Pancreas (tissue), 10 donors: ENCODE measurements around the gene SPAG16. TPM values are rescaled to one million over a fixed set of nuclear protein-coding genes. Genes with fewer than 3 reads are reported as not detected.

ENCODE experiments used
- ATAC-seq, 4 donors: fragments of 200-7000 bp; cut with Tn5 transposase; one replicate each; pipeline versions ENCODE4 v1.8.0 to v1.9.1; 2020; ENCODE audit warnings: mild to moderate bottlenecking in 4 of 4, moderate library complexity in 4 of 4
- DNase-seq, 6 donors: peaks; one replicate each; pipeline ENCODE4 v3.0.0-alpha.2; 2020
- FAIRE-seq: peaks from 2 replicates; lab custom pipeline; 2012; peaks lifted over from hg19 to GRCh38; lab: Jason Lieb, UNC
- H3K27ac ChIP-seq, 4 donors: fragments of 200-600 bp; sonication (generic); 1 replicate in 3 of 4; 2 replicates in 1 of 4; pipeline versions ENCODE4 v1.5.0 to v1.8.0; 2020
- H3K27me3 ChIP-seq, 4 donors: fragments of 200-600 bp; one replicate each; pipeline ENCODE4 v1.8.0; 2021
- H3K36me3 ChIP-seq, 3 donors: fragments of 200-600 bp; sonication (generic) in 1 of 3; one replicate each; pipeline versions ENCODE4 v1.5.0 to v1.8.0; 2020 to 2021
- H3K4me1 ChIP-seq, 3 donors: fragments of 200-600 bp; one replicate each; pipeline ENCODE4 v1.8.0; 2021
- H3K4me3 ChIP-seq, 4 donors: fragments of 200-600 bp; sonication (generic) in 2 of 4; one replicate each; pipeline versions ENCODE4 v1.5.0 to v1.8.0; 2020 to 2021
- H3K9me3 ChIP-seq, 4 donors: fragments of 200-600 bp; one replicate each; pipeline ENCODE4 v1.8.0; 2021
- WGBS, 2 donors: extraction: QIAGEN DNeasy Blood & Tissue Kit; methylation state at CpG; one replicate each; pipeline ENCODE4 v1.1.7; 2013; 5-methylcytosine and 5-hydroxymethylcytosine counted together
- intact Hi-C, 3 donors: fragments of 100-400 bp; cut with DNase I; formaldehyde crosslinking; loops; one replicate each; pipeline versions ENCODE4 v1.11.1 to v1.14.2; 2022
- microRNA-seq, 2 donors: library from miRNA; unstranded; fragments of <30 nt; microRNA quantifications; one replicate each; pipeline versions ENCODE4 to v1.1.0, GENCODE V29; 2019 to 2020
- polyA plus RNA-seq, 2 donors: library from polyadenylated mRNA; stranded (reverse); fragments of 200-250 nt; gene quantifications; one replicate each; pipeline ENCODE4 v1.2.3, GENCODE V29; 2013
- total RNA-seq, 6 donors: library from RNA; stranded (reverse); fragmentation: NEBNext Ultra II Directional in 4 of 6; extraction: Animal tissue kit (Norgen Biotek cat#: 25700) in 4 of 6; gene quantifications; one replicate each; pipeline versions ENCODE4 v1.2.1 to v1.2.4, GENCODE V29; 2021 to 2023
- TF ChIP-seq, protein P1 (sequence below), 4 donors: fragments of 200-600 bp; sonication (generic) in 3 of 4; IDR thresholded peaks; one replicate each; pipeline versions ENCODE4 v1.5.0 to v1.8.0; 2021; ENCODE audit warnings: antibody characterized with exemption in 4 of 4
- donor health status: healthy with polysubstance abuse.
- donor health status: DM: no; HTN: no; CAD: no; lungs with moderate emphysema.
- donor health status: DM: no; HTN: no; CAD: no.
- donor health status: control.
- donor health status: control.
- donor health status: Bipolar disorder and iron deficiency.
- donor health status: DM: yes; HTN: yes; CAD: no.
- donor health status: DM: no; HTN: no; CAD: no.
- donor health status: DM: no; HTN: no; CAD: no.
- donor health status: DM: yes; HTN: yes; CAD: no.

The SPAG16 gene
- total and polyA plus RNA-seq, 8 donors: 9.7 to 25.7 (median 11.7) TPM

DNA sequence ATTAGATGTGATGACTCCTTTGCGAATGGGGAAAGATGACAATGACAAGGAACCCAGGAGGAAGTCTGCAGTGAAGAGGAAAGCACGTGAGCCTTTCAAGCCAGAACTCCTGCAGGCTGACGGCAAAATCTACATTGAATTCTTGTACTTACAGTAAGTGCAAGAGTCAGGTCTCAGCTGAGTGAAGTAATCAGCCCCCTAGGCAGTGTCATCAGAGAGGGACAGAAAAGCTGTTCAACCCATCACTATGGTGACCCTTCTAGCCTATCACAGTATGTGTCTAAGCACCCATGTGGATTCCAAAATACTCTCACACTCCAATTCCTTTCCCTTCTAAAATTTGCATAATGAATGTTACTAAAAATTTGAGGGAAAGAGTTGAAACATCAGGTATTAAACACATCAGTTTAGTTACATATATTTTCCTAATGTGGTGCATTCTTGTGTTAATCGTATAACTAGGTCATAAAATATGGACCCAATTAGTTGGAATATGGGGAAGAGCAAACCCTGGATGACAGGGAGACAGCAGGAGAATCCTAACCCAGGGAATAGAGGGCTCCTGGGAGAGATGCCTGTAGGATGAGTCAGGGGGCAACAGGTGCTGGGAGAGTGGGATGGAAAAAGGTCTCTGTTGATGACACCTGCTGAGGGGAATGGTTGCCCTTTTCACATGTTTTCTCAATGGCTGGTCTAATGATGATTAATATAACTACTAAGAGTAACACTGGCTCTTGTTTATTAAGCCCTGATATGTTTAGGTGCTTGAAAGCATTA, 1166.0 kb downstream of the SPAG16 start:
- DNase-seq: no peak
- Histone ChIP-seq H3K4me1 (no peaks in the 10 kb centered on the region), H3K36me3 (no peaks in the 10 kb centered on the region), H3K27me3 (no peaks in the 10 kb centered on the region), H3K27ac (no peak overlapping the region), H3K9me3 (no peaks in the 10 kb centered on the region), H3K4me3 (no peak overlapping the region)
- FAIRE-seq: no peak
- intact Hi-C loops: no loop called here
- WGBS, 2 donors: 58 to 77% methylated on average over 4 of the region's 4 CpGs
- ATAC-seq: no peak
- TF ChIP-seq, protein P1, sequence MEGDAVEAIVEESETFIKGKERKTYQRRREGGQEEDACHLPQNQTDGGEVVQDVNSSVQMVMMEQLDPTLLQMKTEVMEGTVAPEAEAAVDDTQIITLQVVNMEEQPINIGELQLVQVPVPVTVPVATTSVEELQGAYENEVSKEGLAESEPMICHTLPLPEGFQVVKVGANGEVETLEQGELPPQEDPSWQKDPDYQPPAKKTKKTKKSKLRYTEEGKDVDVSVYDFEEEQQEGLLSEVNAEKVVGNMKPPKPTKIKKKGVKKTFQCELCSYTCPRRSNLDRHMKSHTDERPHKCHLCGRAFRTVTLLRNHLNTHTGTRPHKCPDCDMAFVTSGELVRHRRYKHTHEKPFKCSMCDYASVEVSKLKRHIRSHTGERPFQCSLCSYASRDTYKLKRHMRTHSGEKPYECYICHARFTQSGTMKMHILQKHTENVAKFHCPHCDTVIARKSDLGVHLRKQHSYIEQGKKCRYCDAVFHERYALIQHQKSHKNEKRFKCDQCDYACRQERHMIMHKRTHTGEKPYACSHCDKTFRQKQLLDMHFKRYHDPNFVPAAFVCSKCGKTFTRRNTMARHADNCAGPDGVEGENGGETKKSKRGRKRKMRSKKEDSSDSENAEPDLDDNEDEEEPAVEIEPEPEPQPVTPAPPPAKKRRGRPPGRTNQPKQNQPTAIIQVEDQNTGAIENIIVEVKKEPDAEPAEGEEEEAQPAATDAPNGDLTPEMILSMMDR (IDR thresholded peaks at IDR 0.05): no peak

GRCh38 chr2:214451516-214452275, 1167.4 kb downstream of the SPAG16 start:
- intact Hi-C loops: no loop called here
- Histone ChIP-seq H3K36me3 (no peaks in the 10 kb centered on the region), H3K9me3 (no peaks in the 10 kb centered on the region), H3K4me3 (no peak overlapping the region), H3K27ac (no peak overlapping the region), H3K27me3 (no peaks in the 10 kb centered on the region), H3K4me1 (no peaks in the 10 kb centered on the region)
- FAIRE-seq: no peak
- no peak for ATAC-seq
- TF ChIP-seq, protein P1 (IDR thresholded peaks at IDR 0.05): no peak
- DNase-seq: no peak
- 38 to 60% methylated on average over 2 of the region's 2 CpGs for WGBS, 2 donors

Small RNAs within 50 kb of the gene (microRNA-seq; reads per million reads assigned to microRNA genes)
- gene MIR4438: 0 reads per million in 2 donors

Other genes with a start within 250 kb of the SPAG16 start
- 1 to 10 TPM; 3.0 to 8.6 (median 3.3) TPM for gene IKZF2, start 132.9 kb upstream of the SPAG16 start, total RNA-seq
- 1 to 10 TPM in 1 of 2 donors, under 1 TPM in 1; 0.65 to 1.1 TPM for gene IKZF2, start 132.9 kb upstream of the SPAG16 start, polyA plus RNA-seq